Esophagus muscularis mucosa (tissue), 4 donors: ENCODE results near the gene DERA. TPM values are rescaled to one million over a fixed set of nuclear protein-coding genes. Genes with fewer than 3 reads are reported as not detected.
"Not testable (repeated sequence)": the region's sequence is repeated elsewhere in the genome, so short reads cannot be mapped to it uniquely, and the experiment has no call there.

Source experiments
- DNase-seq: peaks from one replicate; pipeline ENCODE4 v3.0.0-alpha.2; 2017; ENCODE audit errors: extremely low spot score
- H3K27ac ChIP-seq, 4 donors: fragments of 200-600 bp; sonication (generic); replicated peaks in 1 of 4; 1 replicate in 3 of 4; 2 replicates in 1 of 4; pipeline ENCODE4 v1.5.1; 2016 to 2019; ENCODE audit warnings: mild to moderate bottlenecking in 1 of 4
- H3K27me3 ChIP-seq, 4 donors: fragments of 200-600 bp; sonication (generic); one replicate each; pipeline versions ENCODE4 v1.5.1 to v1.6.0; 2016 to 2019
- H3K36me3 ChIP-seq, 4 donors: fragments of 200-600 bp; sonication (generic); one replicate each; pipeline ENCODE4 v1.5.1; 2016 to 2019
- H3K4me1 ChIP-seq, 4 donors: fragments of 200-600 bp; sonication (generic); one replicate each; pipeline ENCODE4 v1.5.1; 2016 to 2019
- H3K4me3 ChIP-seq, 4 donors: fragments of 200-600 bp; sonication (generic); 1 replicate in 2 of 4; 2 replicates in 2 of 4; pipeline ENCODE4 v1.5.1; 2016 to 2019; ENCODE audit warnings: mild to moderate bottlenecking in 4 of 4, moderate library complexity in 1 of 4
- H3K9me3 ChIP-seq, 4 donors: fragments of 200-600 bp; sonication (generic); 1 replicate in 3 of 4; 2 replicates in 1 of 4; pipeline ENCODE4 v1.5.1; 2016 to 2019
- CTCF ChIP-seq, 3 experiments: fragments of 200-600 bp in 2 of 3; fragments of 450-650 bp in 1 of 3; sonication (generic) in 2 of 3; IDR thresholded peaks; one replicate each; pipeline ENCODE4 v1.5.1; 2017 to 2019; ENCODE audit warnings: antibody characterized with exemption in 3 of 3, mild to moderate bottlenecking in 2 of 3, moderate library complexity in 1 of 3
- EP300 ChIP-seq: sonication (generic); formaldehyde crosslinking; IDR thresholded peaks from one replicate; pipeline ENCODE4 v1.6.1; 2017; ENCODE audit warnings: antibody characterized with exemption
- POLR2A ChIP-seq: fragments of 450-650 bp; IDR thresholded peaks from one replicate; pipeline ENCODE4 v1.6.1; 2017; ENCODE audit warnings: antibody characterized with exemption, moderate library complexity, mild to moderate bottlenecking, low read depth
- POLR2AphosphoS5 ChIP-seq, 2 donors: sonication (generic); formaldehyde crosslinking; IDR thresholded peaks; one replicate each; pipeline ENCODE4 v1.6.1; 2017; ENCODE audit warnings: antibody characterized with exemption in 2 of 2
- WGBS: methylation state at CpG from one replicate; pipeline ENCODE4 v1.1.5; 2018; 5-methylcytosine and 5-hydroxymethylcytosine counted together
- intact Hi-C: fragments of 100-400 bp; cut with DNase I; formaldehyde crosslinking; loops from one replicate; pipeline ENCODE4 v1.15.1; 2023
- total RNA-seq, 4 donors: library from RNA; depleted of rRNA; stranded (reverse); fragments of >200 nt; gene quantifications; one replicate each; pipeline versions ENCODE4 v1.1.0 to v1.2.1, GENCODE V29; 2016

DERA gene
- total RNA-seq, 4 donors from 2014 or later: 30.6 to 47.3 (median 34.3) TPM

GRCh38 chr12:15899282-15899870 is 11.8 kb upstream of the DERA start:
- H3K27ac ChIP-seq: no peak overlapping the region
- no peaks in the 10 kb centered on the region for H3K9me3 ChIP-seq
- intact Hi-C loops: no loop called here
- peaks cover 29 to 83% (median 67%) of the 10 kb centered on the region in 4 donors for H3K36me3 ChIP-seq
- DNase-seq: no peak
- H3K4me3 ChIP-seq: no peak overlapping the region
- no peaks in the 10 kb centered on the region for H3K27me3 ChIP-seq
- TF ChIP-seq POLR2AphosphoS5 (IDR thresholded peaks at IDR 0.05): no peak
- peak; percentile 51 to 73 (median 57) for TF ChIP-seq CTCF (IDR thresholded peaks at IDR 0.05)
- TF ChIP-seq EP300: no peak
- no peak for TF ChIP-seq POLR2A
- H3K4me1 ChIP-seq: peaks cover 0 to 22% (median 14%) of the 10 kb centered on the region in 4 donors

- peaks cover 0 to under 1% (median 0%) of the 10 kb centered on the region in 4 donors for H3K4me1 ChIP-seq
- peaks cover 17 to 69% (median 63%) of the 10 kb centered on the region in 4 donors for H3K36me3 ChIP-seq
- H3K27ac ChIP-seq: no peak overlapping the region
- intact Hi-C loops: no loop called here
- 89% methylated on average over 5 of the region's 5 CpGs for WGBS
- no peak for TF ChIP-seq POLR2A
- TF ChIP-seq CTCF (IDR thresholded peaks at IDR 0.05): no peak
- peak in 1 of 2 donors; percentile 30 for TF ChIP-seq POLR2AphosphoS5 (IDR thresholded peaks at IDR 0.05)
- no peak for TF ChIP-seq EP300
- H3K4me3 ChIP-seq: no peak overlapping the region
- H3K27me3 ChIP-seq: no peaks in the 10 kb centered on the region
- no peaks in the 10 kb centered on the region for H3K9me3 ChIP-seq
- no peak for DNase-seq
Measured at GRCh38 chr12:15904378-15904920, 6.7 kb upstream of the DERA start.

GRCh38 chr12:15910468-15910863 is 666 bp upstream of the DERA start:
- Histone ChIP-seq H3K4me1 (peaks cover 12 to 42% (median 37%) of the 10 kb centered on the region in 4 donors), H3K4me3 (peak overlapping the region; percentile 70 to 91 (median 82)), H3K27ac (peak overlapping the region; percentile 92 to 98 (median 96)), H3K9me3 (no peaks in the 10 kb centered on the region), H3K36me3 (peaks cover 0 to 12% (median 11%) of the 10 kb centered on the region in 4 donors), H3K27me3 (no peaks in the 10 kb centered on the region)
- 73% methylated on average over 5 of the region's 5 CpGs for WGBS
- TF ChIP-seq POLR2AphosphoS5 (IDR thresholded peaks at IDR 0.05): no peak
- TF ChIP-seq EP300: no peak
- TF ChIP-seq POLR2A: no peak
- no peak for TF ChIP-seq CTCF (IDR thresholded peaks at IDR 0.05)
- intact Hi-C loops: no loop called here
- no peak for DNase-seq

GRCh38 chr12:15911931-15912330 is 799 bp downstream of the DERA start:
- H3K36me3 ChIP-seq, H3K9me3 ChIP-seq, H3K27me3 ChIP-seq, intact Hi-C loops, DNase-seq: not testable (repeated sequence)
- Histone ChIP-seq H3K27ac (peak overlapping the region; percentile 92 to 98 (median 96)), H3K4me3 (peak overlapping the region; percentile 70 to 91 (median 82)), H3K4me1 (peaks cover 12 to 48% (median 45%) of the 10 kb centered on the region in 4 donors)
- 18% methylated on average over 4 of the region's 5 CpGs for WGBS

GRCh38 chr12:15914131-15914530 is 3.0 kb downstream of the DERA start:
- H3K27ac ChIP-seq, H3K9me3 ChIP-seq, intact Hi-C loops, H3K4me3 ChIP-seq, H3K36me3 ChIP-seq, H3K27me3 ChIP-seq, DNase-seq: not testable (repeated sequence)
- 95% methylated on average over 5 of the region's 5 CpGs for WGBS
- peaks cover 12 to 68% (median 65%) of the 10 kb centered on the region in 4 donors for H3K4me1 ChIP-seq

GRCh38 chr12:15918066-15918465 is 6.9 kb downstream of the DERA start:
- no peak for TF ChIP-seq EP300
- Histone ChIP-seq H3K36me3 (no peaks in the 10 kb centered on the region), H3K27ac (peak overlapping the region; percentile 72 to 80 (median 78)), H3K9me3 (no peaks in the 10 kb centered on the region), H3K4me1 (peaks cover 5 to 74% (median 62%) of the 10 kb centered on the region in 4 donors), H3K27me3 (no peaks in the 10 kb centered on the region), H3K4me3 (no peak overlapping the region)
- WGBS: 88% methylated on average over 7 of the region's 7 CpGs
- intact Hi-C loops: no loop called here
- DNase-seq: no peak
